ENCODE data around the gene MEA1. TPM values are rescaled to one million over a fixed set of nuclear protein-coding genes. Genes with fewer than 3 reads are reported as not detected.

The MEA1 gene
- total and polyA plus RNA-seq, 7 donors: 20.3 to 95.2 (median 27.5) TPM

- Histone ChIP-seq H3K27ac (peak overlapping the region; percentile 27), H3K27me3 (ENCODE audit: insufficient read depth in 3 of 3, low read length in 2 of 3) (no peaks in the 10 kb centered on the region), H3K9me3 (no peaks in the 10 kb centered on the region), H3K4me1 (peaks cover 10% of the 10 kb centered on the region), H3K36me3 (ENCODE audit: insufficient read depth in 1 of 2, low read depth in 1 of 2) (peaks cover 0 to 60% of the 10 kb centered on the region in 2 donors), H3K4me3 (no peak overlapping the region)
- intact Hi-C loops (cut with DNase I): loop anchor here in 1 of 2 donors (5.0 kb wide), 2 partner anchors 39 to 64 kb away; no protein-coding TSS in a partner anchor
- DNase-seq (no peak), ATAC-seq (peak; percentile 46 to 62 (median 54))
- no peak for TF ChIP-seq CTCF (IDR thresholded peaks at IDR 0.05)
- WGBS, 3 donors: 68 to 83% (median 81%) methylated on average over 4 of the region's 4 CpGs
Observed at GRCh38 chr6:42970871-42971612, 42.7 kb downstream of the MEA1 start.

GRCh38 chr6:42969934-42970333 lies 43.8 kb downstream of the MEA1 start:
- no peak for TF ChIP-seq CTCF (IDR thresholded peaks at IDR 0.05)
- intact Hi-C loops (cut with DNase I): loop anchor here in 1 of 2 donors (5.0 kb wide), 2 partner anchors 38 to 63 kb away; no protein-coding TSS in a partner anchor
- no peak overlapping the region for H3K27ac ChIP-seq
- peaks cover 10% of the 10 kb centered on the region for H3K4me1 ChIP-seq
- peaks cover 0 to 72% of the 10 kb centered on the region in 2 donors for H3K36me3 ChIP-seq (ENCODE audit: insufficient read depth in 1 of 2, low read depth in 1 of 2)
- H3K4me3 ChIP-seq: no peak overlapping the region
- no peaks in the 10 kb centered on the region for H3K9me3 ChIP-seq
- H3K27me3 ChIP-seq (ENCODE audit: insufficient read depth in 3 of 3, low read length in 2 of 3): no peaks in the 10 kb centered on the region
- no peak for DNase-seq
- 91 to 94% (median 92%) methylated on average over 4 of the region's 4 CpGs for WGBS, 3 donors
- ATAC-seq: no peak

- 81 to 97% (median 87%) methylated on average over 2 of the region's 2 CpGs for WGBS, 3 donors
- no peak for ATAC-seq
- Histone ChIP-seq H3K4me3 (no peak overlapping the region), H3K9me3 (no peaks in the 10 kb centered on the region), H3K27me3 (ENCODE audit: insufficient read depth in 3 of 3, low read length in 2 of 3) (no peaks in the 10 kb centered on the region), H3K4me1 (peaks cover 10% of the 10 kb centered on the region), H3K27ac (no peak overlapping the region), H3K36me3 (ENCODE audit: insufficient read depth in 1 of 2, low read depth in 1 of 2) (peaks cover 0 to 72% of the 10 kb centered on the region in 2 donors)
- TF ChIP-seq CTCF (IDR thresholded peaks at IDR 0.05): no peak
- intact Hi-C loops (cut with DNase I): no loop called here
- no peak for DNase-seq
Observed at GRCh38 chr6:42969431-42969830, 44.3 kb downstream of the MEA1 start.

GRCh38 chr6:42968783-42969182 lies 45.0 kb downstream of the MEA1 start:
- ATAC-seq: no peak
- no peaks in the 10 kb centered on the region for H3K9me3 ChIP-seq
- H3K27ac ChIP-seq: no peak overlapping the region
- no peaks in the 10 kb centered on the region for H3K27me3 ChIP-seq (ENCODE audit: insufficient read depth in 3 of 3, low read length in 2 of 3)
- TF ChIP-seq CTCF (IDR thresholded peaks at IDR 0.05): no peak
- WGBS, 3 donors: 62 to 78% (median 76%) methylated on average over 4 of the region's 4 CpGs
- intact Hi-C loops (cut with DNase I): no loop called here
- peaks cover 10% of the 10 kb centered on the region for H3K4me1 ChIP-seq
- H3K4me3 ChIP-seq: no peak overlapping the region
- DNase-seq: no peak
- H3K36me3 ChIP-seq (ENCODE audit: insufficient read depth in 1 of 2, low read depth in 1 of 2): peaks cover 2 to 74% of the 10 kb centered on the region in 2 donors

Data from psoas muscle (tissue), 8 donors.